ENCODE results near the gene TERT. TPM values are rescaled to one million over a fixed set of nuclear protein-coding genes. Genes with fewer than 3 reads are reported as not detected.
A peak's percentile ranks its signal among the peaks of the same experiment; 100 is the strongest.
"Not testable (repeated sequence)": the region's sequence is repeated elsewhere in the genome, so short reads cannot be mapped to it uniquely, and the experiment has no call there.

Gene TERT
- total RNA-seq, 2 experiments from 2014 or later: 0.55 to 0.84 TPM

GRCh38 chr5:1326901-1327756 is 32.3 kb upstream of the TERT start:
- H3K27ac Mint-ChIP-seq; H3K4me1 Mint-ChIP-seq (ENCODE audit: low read depth); intact Hi-C loops (cut with DNase I, micrococcal nuclease); H3K27me3 Mint-ChIP-seq; H3K4me3 ChIP-seq (ENCODE audit: low read length); H3K9me3 Mint-ChIP-seq; H3K27ac ChIP-seq (ENCODE audit: low read depth in 1 of 2, low read length in 2 of 2); H3K4me1 ChIP-seq (ENCODE audit: insufficient read depth, low read length); H3K27me3 ChIP-seq (ENCODE audit: control insufficient read depth in 1 of 2, insufficient read depth in 2 of 2, low read length in 2 of 2); H3K4me3 Mint-ChIP-seq; ATAC-seq (ENCODE audit: poor library complexity); CTCF ChIA-PET; DNase-seq; H3K9me3 ChIP-seq (ENCODE audit: control insufficient read depth in 1 of 2, insufficient read depth in 1 of 2, low read length in 2 of 2): not testable (repeated sequence)
- peaks cover 68% of the 10 kb centered on the region for H3K36me3 Mint-ChIP-seq (ENCODE audit: low read depth)
- POLR2A ChIA-PET: interaction anchor here (0.6 to 3.0 kb wide), 3 partner anchors 11 to 153 kb away, joined by 4 to 10 read pairs (median 8); partner anchors contain the start of gene CLPTM1L
- peaks cover 73% of the 10 kb centered on the region for H3K36me3 ChIP-seq (ENCODE audit: insufficient read depth, low read length)

GRCh38 chr5:1326532-1326875 is 31.6 kb upstream of the TERT start:
- H3K27me3 Mint-ChIP-seq; H3K9me3 ChIP-seq (ENCODE audit: control insufficient read depth in 1 of 2, insufficient read depth in 1 of 2, low read length in 2 of 2); H3K4me1 Mint-ChIP-seq (ENCODE audit: low read depth); H3K27me3 ChIP-seq (ENCODE audit: control insufficient read depth in 1 of 2, insufficient read depth in 2 of 2, low read length in 2 of 2); ATAC-seq (ENCODE audit: poor library complexity); H3K27ac Mint-ChIP-seq; CTCF ChIA-PET; H3K27ac ChIP-seq (ENCODE audit: low read depth in 1 of 2, low read length in 2 of 2); H3K4me3 ChIP-seq (ENCODE audit: low read length); H3K4me1 ChIP-seq (ENCODE audit: insufficient read depth, low read length); H3K9me3 Mint-ChIP-seq; intact Hi-C loops (cut with DNase I, micrococcal nuclease); H3K4me3 Mint-ChIP-seq: not testable (repeated sequence)
- POLR2A ChIA-PET: interaction anchor here (1.9 to 3.0 kb wide), 2 partner anchors 11 to 18 kb away, joined by 8 to 10 read pairs; partner anchors contain the start of gene CLPTM1L
- H3K36me3 ChIP-seq (ENCODE audit: insufficient read depth, low read length): peaks cover 73% of the 10 kb centered on the region
- H3K36me3 Mint-ChIP-seq (ENCODE audit: low read depth): peaks cover 68% of the 10 kb centered on the region
- peak in 1 of 14 experiments; percentile 6 for DNase-seq

- ChIA-PET CTCF (no interaction called here), POLR2A (interaction anchor here (1.9 to 3.0 kb wide), 2 partner anchors 10 to 19 kb away, joined by 8 to 10 read pairs; partner anchors contain the start of gene CLPTM1L)
Observed at GRCh38 chr5:1325870-1326531, 31.1 kb upstream of the TERT start.

More at GRCh38 chr5:1325870-1326531, 31.1 kb upstream of the TERT start:
- Histone ChIP-seq H3K36me3 (ENCODE audit: insufficient read depth, low read length) (peaks cover 73% of the 10 kb centered on the region), H3K4me1 (ENCODE audit: insufficient read depth, low read length) (no peaks in the 10 kb centered on the region), H3K27ac (ENCODE audit: low read depth in 1 of 2, low read length in 2 of 2) (no peak overlapping the region), H3K9me3 (ENCODE audit: control insufficient read depth in 1 of 2, insufficient read depth in 1 of 2, low read length in 2 of 2) (no peaks in the 10 kb centered on the region), H3K4me3 (ENCODE audit: low read length) (no peak overlapping the region), H3K27me3 (ENCODE audit: control insufficient read depth in 1 of 2, insufficient read depth in 2 of 2, low read length in 2 of 2) (no peaks in the 10 kb centered on the region)
- Mint-ChIP-seq H3K4me1 (ENCODE audit: low read depth) (no peaks in the 10 kb centered on the region), H3K9me3 (no peaks in the 10 kb centered on the region), H3K27ac (no peak overlapping the region), H3K27me3 (no peaks in the 10 kb centered on the region), H3K4me3 (no peak overlapping the region), H3K36me3 (ENCODE audit: low read depth) (peaks cover 70% of the 10 kb centered on the region)
- DNase-seq (peak in 2 of 14 experiments; percentile 11 to 17), ATAC-seq (ENCODE audit: poor library complexity) (no peak)
- intact Hi-C loops (cut with DNase I, micrococcal nuclease): no loop called here
- no peak for TF ChIP-seq CTCF (IDR thresholded peaks at IDR 0.05)

All from CD4-positive, alpha-beta T cell (primary cell).